ENCODE measurements around the gene KIF20A.
"Not testable (repeated sequence)": the region's sequence is repeated elsewhere in the genome, so short reads cannot be mapped to it uniquely, and the experiment has no call there.

KIF20A gene

DNA sequence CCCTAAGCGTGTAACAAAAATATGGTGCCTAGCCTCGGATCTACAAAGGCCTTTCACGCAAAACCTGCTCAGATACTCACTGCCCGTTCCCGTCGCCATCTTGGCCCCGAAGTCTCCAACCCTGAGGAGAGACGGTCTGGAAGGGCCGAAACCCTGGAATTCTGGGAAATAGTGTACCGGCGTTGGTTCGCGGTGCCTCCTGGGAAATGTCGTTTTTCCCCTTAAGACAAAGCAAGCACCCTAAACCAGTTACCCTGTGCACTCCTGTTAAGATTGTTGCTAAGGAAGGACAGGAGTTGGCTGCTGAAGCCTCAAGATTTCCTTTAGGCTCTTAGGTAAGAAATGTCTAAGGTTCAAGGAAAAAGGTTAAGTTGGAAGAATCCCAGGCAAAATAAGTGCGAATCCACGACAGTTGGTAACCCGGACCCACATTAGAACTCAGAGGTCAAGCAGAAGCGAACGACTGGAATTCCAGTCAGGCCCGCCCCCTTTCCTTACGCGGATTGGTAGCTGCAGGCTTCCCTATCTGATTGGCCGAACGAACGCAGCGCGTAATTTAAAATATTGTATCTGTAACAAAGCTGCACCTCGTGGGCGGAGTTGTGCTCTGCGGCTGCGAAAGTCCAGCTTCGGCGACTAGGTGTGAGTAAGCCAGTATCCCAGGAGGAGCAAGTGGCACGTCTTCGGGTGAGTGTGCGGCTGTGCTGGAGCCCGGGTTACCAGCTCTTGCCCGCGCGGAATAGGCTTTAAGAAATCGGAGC, at the start of gene KIF20A, which contains the start of gene BRD8:
TSS of gene KIF20A (plus strand) at position 597 of the 761 bp plus-strand sequence. CDS start 569 bp downstream, outside the sequence.
TSS of gene BRD8 (minus strand) at position 115 of the 761 bp plus-strand sequence. CDS start at position 99, 16 bp downstream.
- peak; percentile 99 for DNase-seq

DNA sequence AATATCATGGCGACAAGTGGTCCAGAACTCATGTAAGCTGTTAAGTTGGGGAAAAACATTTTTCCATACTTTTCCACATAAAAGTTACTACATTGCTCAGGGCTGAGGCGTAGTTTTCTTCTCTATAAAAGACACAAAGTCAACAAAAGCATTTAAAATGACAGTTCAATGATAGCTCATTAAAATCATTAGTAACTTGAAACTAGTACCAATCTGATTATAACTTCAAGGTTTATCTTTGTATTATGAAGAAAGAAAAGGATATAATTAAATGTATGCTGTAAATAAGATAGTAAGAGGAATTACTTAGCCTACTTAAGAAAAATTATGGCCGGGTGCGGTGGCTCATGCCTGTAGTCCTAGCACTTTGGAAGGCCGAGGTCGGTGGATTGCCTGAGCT, 49.6 kb upstream of the KIF20A start:
- no peak for DNase-seq

DNA sequence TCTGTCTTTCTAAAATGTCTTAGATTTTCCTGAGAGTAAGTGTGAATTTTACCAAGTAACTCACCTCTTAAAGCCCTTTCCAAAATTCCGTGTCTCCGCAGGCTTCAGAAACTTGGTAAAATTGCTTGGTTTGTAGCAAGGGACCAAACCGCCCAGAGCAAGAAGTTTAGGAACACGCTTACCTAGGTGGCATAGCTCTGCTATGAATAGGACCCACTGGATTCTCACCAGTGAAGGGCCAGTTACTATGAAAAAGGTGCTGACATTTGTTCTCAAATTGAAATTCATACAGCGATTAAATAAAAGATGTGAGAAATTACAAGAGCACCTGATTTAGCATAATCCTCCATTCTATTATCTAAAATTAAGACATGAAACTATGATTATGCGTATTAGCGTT, 46.4 kb upstream of the KIF20A start:
- DNase-seq: no peak

DNA sequence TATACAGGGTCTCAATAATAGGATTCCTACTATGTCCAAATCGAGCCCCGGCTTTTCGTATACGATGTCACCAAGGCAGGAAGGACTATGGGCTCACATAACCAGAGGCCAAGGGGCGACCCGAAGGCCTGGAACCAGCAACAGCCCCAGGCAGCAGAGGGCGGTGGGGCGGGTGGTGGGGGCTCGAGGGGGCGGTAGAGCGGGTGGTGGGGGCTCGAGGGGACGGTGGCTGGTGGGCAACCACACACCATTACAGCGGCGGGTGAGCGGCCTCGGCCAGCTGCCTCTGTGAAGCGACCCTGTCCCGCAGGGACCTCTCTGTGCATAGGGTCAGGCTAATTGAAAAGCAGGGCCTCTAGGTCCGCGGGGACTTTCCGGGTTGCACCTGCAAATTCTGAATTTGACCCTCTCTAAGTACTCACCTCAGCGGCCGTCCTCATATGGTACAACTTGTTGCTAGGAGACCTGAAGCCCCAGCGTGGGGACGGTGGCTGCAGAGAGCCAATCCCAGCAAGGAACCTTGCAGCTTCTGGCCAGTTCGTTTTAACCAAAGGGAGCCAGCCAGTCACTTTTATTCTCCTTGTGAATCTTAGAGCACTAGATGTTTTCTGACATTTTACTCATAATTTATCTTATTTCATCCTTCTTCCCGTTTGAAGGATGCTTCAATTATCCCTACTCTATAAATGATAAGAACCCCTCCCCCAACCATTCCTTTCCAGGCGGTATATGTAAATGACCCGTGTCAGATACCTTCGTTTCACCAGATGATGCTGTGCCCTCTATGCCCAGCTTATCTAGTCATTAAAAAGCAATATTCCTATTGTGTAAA, 39.7 kb upstream of the KIF20A start, which contains the start of gene NME5:
TSS of gene NME5 (minus strand) at position 480 of the 832 bp plus-strand sequence. CDS start 648 bp downstream, outside the sequence.
- peak; percentile 50 for DNase-seq

DNA sequence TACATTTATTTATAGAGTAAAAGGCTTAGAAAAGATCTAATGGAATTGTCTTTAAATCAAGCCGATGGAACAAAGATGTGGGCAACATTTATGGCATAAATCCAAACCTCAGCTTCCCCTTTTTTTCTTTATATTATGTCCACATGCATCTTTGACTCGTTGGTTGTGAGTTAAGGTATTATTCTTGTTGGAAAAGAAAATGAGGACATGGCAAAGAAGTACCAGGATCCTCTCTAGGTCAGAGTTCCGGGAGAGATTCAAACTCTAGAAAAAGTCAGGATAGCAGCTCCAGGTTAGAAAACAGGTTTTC, 39.2 kb upstream of the KIF20A start:
- DNase-seq: peak; percentile 75

DNA sequence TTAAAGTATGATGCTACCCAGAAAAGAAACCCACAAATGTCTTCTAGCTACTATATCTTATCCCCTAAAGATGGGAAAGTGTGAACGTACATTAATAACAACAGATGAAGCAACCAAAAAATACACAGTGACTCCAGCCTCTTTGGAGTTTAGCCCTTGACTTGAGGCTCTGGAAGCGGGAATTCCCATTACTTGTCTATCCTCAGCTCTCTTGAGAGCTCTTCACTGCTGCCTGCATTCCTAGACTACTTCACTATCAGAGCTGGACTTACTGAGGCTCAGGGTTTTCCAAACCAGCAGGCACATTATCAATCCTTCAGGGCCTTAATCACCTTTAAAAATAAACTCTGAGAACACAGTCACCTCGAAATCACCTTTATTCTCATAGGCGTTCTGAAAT, 38.6 kb upstream of the KIF20A start:
- no peak for DNase-seq

DNA sequence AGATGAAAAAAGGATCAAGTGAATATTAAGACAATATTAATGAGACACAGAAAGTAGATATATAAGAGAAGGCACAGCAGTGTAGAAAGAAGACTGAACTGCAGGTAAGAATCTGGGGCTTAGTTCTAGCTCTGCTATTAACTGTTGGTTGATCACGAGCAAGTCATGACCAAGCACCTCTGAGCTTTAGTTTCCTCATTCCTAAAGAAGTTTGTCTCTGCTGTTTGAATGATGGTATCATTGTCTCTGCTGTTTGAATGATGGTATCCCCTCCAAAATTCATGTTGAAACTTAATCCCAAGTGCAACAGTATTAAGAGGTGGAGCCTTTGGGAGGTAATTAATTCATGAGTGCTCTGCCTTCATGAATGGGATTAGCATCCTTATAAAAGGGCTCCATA, 37.2 kb upstream of the KIF20A start:
- DNase-seq: no peak

DNA sequence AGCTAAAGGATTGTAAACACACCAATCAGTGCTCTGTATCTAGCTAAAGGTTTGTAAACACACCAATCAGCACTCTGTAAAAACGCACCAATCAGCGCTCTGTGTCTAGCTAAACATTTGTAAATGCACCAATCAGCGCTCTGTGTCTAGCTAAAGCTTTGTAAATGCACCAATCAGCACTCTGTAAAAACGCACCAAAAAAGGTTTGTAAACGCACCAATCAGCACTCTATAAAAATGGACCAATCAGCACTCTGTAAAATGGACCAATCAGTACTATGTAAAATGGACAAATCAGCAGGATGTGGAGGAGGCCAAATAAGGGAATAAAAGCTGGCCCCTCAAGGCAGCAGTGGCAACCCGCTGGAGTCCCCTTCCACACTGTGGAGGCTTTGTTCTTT, 35.3 kb upstream of the KIF20A start:
- not testable (repeated sequence) for DNase-seq

DNA sequence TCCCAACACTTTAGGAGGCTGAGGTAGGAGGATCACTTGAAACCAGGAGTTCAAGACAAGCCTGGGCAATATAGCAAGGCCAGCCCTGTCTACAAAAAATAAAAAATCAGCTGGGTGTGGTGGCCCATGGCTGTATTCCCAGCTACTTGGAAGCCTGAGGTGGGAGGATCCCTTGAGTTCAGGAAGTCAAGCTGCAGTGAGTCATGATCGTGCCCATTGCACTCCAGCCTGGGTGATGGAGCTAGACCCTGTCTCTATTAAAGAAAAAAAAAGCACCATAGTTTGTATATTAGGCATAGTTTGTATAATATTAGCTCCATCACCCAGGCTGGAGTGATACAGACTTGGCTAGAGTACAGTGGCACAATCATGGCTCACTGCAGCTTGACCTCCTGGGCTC, 30.1 kb upstream of the KIF20A start:
- DNase-seq: no peak

DNA sequence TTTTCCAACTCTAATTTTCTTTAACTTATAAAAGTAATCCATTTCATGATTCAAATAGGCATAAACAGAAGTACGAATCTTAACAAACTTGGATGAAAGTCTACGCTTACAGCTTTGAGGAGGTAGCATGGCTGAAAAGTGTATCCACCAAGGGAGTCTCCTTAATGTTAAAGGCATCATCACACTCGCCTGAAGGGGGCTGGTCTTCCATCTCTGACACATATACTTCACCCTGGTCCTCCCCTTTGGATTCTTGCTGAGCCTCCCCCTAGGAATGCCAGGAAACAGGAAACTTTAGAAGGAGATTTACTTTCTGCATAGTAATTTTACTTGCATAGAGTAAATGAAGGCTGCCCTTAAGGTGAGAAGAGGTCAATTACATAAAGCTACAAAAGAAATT, 29.4 kb upstream of the KIF20A start:
- no peak for DNase-seq

DNA sequence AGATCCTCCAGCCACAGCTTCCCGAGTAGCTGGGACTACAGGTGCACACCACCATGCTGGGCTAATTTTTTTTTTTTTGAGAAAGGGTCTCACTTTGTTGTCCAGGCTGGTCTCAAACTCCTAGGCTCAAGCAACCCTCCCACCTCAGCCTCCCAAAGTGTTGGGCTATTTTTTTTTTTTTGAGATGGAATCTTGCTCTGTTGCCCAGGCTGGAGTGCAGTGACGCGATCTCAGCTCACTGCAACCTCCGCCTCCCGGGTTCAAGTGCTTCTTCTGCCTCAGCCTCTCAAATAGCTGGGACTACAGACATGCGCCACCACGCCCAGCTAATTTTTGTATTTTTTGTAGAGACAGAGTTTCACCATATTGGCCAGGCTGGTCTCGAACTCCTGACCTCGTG, 22.9 kb upstream of the KIF20A start:
- DNase-seq: not testable (repeated sequence)

DNA sequence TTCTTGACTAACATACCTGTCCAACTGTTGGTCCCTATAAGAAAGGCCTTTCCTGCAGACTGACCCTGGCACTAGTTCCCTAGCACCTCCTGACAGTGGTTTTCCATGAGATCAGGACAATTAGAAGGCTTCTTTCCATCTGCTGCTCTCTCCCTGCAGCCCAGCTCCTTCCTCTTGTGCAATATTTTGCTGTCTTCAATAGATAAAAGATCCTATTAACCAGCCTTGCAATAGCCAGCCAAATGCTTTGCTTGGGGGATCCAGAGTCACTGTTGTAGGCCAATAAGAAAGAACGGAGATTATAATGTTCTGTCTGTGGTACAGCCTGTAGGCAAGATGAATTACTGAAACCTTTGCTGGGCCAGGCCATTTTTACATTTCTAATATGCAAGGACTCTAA, 21.3 kb upstream of the KIF20A start:
- no peak for DNase-seq

DNA sequence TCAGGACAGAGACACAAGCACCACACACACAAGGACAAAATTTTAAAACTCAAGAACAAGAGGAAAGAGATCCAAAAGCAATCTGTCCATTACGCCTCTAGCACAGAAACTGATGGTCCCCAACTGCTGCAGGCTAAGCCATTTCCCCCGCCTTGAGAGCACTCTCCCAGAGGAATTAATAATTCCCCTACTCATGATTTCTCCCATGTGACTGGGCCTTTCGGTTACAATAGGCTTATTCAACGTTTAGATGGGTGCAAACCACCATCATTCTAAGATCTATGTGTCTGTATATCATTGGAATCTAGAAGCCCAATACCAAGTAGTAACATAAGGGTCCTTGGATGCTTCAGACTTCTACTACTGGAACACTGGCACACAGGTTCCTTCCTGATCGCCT, 19.2 kb upstream of the KIF20A start:
- no peak for DNase-seq

DNA sequence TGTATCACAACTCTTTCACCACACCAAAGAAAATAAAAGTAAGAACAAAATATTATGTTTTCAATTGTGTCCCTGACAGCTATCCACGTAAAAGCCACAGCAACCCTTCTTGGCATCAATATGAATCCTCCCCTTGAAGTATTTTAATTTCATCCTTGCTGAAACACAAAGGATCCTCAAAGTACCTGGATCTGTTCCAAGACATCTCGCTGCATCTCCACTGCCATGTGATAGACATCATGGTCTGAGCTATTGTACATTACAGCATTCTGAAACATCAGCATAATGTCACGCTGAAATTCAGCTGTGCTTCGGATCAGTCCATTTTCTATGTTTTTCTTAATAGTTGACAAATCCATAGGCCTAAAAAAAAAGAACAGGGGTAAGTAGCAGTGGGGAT, 18.2 kb upstream of the KIF20A start:
- no peak for DNase-seq

DNA sequence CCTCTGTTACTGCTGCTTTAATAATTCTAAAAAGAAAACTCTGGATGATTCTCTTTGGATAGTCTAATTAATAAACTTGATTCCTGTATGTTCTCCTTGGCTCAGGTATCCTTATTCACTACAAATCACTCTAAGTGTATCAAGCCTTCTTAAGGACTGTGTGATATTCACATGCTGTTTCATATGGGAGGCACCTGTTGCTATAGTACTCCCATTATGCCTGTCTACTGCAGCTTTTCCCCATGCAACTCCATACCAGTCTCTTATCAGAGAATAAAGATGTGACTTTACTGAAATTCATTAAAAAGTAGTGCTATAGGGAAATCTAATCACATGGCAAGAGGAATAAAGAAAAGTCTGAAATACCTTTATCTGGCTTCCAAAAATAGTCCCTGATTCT, 15.2 kb upstream of the KIF20A start:
- no peak for DNase-seq

DNA sequence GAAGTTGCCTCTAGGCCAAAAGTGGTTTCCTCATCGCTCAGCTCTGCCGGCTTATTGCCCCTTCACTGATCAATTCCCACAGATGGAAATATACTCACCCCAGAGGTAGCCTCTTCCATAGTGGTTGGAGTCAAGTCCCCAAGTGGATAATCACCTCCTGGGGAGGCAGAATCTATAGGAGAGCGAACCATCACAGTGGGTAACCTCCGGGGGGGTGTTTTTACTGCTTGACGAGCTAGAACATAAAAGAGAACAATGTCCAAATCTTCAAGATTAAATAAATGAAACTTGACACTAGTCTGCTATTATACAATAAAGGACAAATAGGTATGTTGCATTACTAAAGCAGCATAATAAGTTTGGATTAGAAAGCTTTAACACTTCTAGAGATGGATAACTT, 9.8 kb upstream of the KIF20A start:
- no peak for DNase-seq

DNA sequence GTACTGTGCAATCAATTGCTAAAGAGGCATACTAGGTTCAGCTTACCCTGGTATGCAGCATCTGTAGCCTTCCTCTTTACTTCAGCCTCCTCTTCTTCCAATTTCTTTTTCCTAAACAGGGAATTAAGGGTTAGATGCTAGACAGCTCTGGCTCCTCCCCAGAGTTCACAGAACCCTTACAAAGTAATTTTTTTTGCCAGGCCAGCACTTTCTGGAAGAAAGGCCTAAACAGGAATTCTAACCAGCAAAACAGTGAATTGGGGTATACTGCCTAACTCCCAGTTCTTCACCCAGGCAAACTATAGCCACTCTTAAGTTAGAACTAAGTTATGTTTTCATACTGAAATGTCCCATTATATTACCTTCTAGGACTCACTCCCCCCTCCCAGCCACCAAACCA, 8.6 kb upstream of the KIF20A start:
- DNase-seq: no peak

DNA sequence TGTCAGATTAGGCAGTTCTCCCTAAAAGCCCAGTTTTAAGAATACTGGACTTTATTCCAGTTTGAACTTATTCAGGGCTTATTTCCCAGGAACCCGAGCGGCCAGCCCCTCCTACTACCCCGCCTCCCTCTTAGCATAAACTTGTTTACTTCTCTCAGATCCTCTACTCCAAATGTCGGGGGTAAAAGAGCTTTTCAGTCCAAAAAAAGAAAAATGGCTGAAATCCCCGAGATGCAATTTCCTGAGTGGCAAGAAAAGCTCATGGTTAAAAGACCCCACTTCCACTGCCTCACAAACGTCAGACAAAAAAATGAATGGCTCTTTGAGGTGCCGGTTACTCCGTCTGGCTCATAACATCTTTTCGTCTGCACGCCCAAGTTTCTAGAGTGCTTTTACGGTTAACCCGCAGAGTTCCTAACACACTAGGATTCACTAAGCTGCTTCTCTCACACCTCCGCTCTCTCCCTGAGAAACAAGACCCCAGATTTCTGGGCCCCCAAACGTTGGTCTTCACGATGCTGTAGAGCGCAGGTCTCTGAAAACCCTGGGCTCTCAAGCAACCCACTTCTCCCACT, 884 bp upstream of the KIF20A start:
- peak; percentile 70 for DNase-seq

DNA sequence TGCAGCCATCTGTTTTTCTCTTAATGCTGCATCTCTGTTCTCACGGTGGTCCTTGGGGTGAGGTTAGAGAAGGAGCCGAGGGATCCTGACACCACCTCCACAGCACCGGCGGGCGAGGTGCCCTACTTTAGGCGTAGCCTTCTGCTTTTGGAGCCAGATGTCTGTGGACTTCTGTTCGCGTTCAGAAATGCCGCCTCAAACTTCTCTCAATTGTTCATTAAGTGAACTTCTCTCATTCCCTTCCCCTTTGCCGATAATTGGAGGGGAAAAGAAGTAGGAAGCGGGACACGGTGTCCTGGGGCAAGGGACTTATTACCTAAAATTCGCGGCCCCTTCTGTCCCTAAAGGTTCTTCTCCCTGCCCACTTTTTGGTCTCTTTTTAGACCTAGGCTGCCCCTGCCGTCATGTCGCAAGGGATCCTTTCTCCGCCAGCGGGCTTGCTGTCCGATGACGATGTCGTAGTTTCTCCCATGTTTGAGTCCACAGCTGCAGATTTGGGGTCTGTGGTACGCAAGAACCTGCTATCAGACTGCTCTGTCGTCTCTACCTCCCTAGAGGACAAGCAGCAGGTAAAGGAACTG, 455 bp downstream of the KIF20A start:
- DNase-seq: peak; percentile 48

DNA sequence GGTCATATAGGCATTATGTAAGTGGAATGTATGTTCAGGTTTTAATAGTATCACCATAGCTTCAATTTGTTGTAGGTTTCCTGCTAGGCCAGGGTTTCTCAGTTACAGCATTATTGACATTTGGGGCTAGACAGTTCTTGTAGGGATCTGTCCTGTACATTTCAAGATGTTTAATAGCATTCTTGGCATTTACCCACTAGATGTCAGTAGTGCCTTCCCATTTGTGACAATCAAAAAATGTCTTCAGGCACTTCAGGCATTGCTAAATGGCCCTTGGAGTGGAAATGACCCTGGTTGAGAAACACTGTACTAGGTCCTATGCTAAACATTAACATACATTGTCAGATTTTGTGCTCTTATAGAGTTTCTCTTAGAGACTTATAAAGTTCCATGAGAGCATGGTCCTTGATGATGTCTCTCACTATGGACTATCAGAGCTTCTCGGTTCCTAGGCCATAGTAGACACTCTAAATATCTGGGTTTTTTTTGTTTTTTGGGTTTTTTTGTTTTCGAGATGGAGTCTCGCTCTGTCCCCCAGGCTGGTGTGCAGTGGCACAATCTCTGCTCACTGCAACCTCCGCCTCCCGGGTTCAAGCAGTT, 1.4 kb downstream of the KIF20A start:
- peak; percentile 94 for DNase-seq

DNA sequence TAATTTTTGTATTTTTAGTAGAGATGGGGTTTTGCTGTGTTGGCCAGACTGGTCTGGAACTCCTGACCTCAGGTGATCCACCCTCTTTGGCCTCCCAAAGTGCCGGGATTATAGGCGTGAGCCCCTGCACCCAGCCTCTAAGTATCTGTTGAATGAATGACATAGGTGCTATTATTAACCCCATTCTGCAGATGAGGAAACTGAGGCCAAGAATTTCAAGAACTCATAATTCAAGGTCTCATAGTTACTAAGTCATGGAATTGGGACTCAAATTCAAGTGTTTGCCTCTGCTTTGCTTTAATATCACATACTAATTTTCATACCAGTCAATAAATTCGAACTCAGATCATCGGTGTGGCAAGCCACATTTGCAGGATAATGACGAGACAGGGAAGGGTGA, 1.9 kb downstream of the KIF20A start:
- no peak for DNase-seq

DNA sequence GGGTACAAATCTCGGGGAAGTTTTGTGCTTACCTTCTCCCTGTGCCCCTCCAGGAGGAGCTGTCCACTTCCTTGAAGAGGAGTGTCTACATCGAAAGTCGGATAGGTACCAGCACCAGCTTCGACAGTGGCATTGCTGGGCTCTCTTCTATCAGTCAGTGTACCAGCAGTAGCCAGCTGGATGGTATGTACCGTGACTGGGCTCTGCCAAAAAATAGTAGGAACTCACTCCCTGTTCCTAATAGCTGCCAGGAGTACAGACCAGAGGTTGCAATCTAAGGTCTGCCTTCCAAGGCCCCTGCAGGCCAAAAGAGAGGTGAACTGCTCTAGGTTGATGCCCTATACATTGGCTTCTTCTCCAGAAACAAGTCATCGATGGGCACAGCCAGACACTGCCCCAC, 3.9 kb downstream of the KIF20A start:
- DNase-seq: no peak

DNA sequence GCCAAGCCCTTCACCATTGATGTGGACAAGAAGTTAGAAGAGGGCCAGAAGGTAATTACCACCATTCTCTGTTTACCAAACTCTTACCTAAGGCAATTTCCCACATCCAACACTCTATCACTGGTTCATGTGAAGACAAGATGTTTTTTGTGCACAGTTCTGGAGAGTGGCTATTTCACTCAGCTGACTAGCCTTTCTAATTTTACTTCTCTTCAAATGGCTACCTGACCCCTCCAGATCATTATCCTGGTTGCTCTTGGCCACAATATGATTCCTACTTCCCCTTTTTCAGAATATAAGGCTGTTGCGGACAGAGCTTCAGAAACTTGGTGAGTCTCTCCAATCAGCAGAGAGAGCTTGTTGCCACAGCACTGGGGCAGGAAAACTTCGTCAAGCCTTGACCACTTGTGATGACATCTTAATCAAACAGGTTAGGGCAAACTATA, 7.1 kb downstream of the KIF20A start:
- peak; percentile 72 for DNase-seq

Data from hematopoietic multipotent progenitor cell treated with erythropoietin and hydrocortisone succinate and interleukin-3 and kit ligand, for 6 days (in vitro differentiated cells).